Ovary (tissue), 3 donors: ENCODE results near the gene FBXO9.

Experiments
- CTCF ChIP-seq, 3 donors: fragments of 450-650 bp in 2 of 3; fragments of 200-600 bp in 1 of 3; IDR thresholded peaks; one replicate each; pipeline versions ENCODE4 v1.5.1 to v1.8.0; 2016 to 2022; ENCODE audit warnings: antibody characterized with exemption in 3 of 3, mild to moderate bottlenecking in 1 of 3
- EP300 ChIP-seq: sonication (generic); formaldehyde crosslinking; IDR thresholded peaks from one replicate; pipeline ENCODE4 v1.6.1; 2017; ENCODE audit warnings: antibody characterized with exemption
- POLR2A ChIP-seq: fragments of 450-650 bp; IDR thresholded peaks from one replicate; pipeline ENCODE4 v1.6.1; 2017; ENCODE audit warnings: antibody characterized with exemption, mild to moderate bottlenecking, moderate library complexity
- donor health status: DM: no; HTN: no; CAD: no.

DNA sequence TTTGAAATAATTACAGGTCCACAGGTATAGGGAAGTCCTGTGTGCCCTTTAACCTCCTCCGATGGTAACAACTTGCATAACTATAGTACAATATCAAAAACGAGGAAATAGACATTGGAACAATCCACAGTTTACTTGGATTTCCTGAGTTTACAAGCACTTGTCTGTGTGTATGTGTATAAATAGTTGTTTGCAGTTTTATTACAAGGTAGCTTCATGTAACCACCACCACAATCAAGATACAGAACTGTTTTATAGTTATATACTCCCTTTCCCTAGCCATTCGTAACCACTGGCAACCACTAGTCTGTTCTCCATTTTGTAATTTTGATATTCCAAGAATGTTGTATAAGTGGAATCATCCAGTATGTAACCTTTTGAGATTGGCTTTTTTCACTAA lies 9.1 kb downstream of the FBXO9 start:
- TF ChIP-seq POLR2A (no peak), CTCF (IDR thresholded peaks at IDR 0.05) (no peak), EP300 (no peak)
